Stimulated activated CD4-positive, alpha-beta T cell treated with anti-CD3 and anti-CD28 coated beads, Interleukin-15, amount 100 ng/mL, for 24 hours (primary cell): Measurements from ENCODE around the gene CDHR4.
"Not testable (repeated sequence)": the region's sequence is repeated elsewhere in the genome, so short reads cannot be mapped to it uniquely, and the experiment has no call there.

ENCODE experiments used
- DNase-seq: peaks from one replicate; pipeline ENCODE4 v3.0.0-alpha.2; 2020

CDHR4 gene, protein sequence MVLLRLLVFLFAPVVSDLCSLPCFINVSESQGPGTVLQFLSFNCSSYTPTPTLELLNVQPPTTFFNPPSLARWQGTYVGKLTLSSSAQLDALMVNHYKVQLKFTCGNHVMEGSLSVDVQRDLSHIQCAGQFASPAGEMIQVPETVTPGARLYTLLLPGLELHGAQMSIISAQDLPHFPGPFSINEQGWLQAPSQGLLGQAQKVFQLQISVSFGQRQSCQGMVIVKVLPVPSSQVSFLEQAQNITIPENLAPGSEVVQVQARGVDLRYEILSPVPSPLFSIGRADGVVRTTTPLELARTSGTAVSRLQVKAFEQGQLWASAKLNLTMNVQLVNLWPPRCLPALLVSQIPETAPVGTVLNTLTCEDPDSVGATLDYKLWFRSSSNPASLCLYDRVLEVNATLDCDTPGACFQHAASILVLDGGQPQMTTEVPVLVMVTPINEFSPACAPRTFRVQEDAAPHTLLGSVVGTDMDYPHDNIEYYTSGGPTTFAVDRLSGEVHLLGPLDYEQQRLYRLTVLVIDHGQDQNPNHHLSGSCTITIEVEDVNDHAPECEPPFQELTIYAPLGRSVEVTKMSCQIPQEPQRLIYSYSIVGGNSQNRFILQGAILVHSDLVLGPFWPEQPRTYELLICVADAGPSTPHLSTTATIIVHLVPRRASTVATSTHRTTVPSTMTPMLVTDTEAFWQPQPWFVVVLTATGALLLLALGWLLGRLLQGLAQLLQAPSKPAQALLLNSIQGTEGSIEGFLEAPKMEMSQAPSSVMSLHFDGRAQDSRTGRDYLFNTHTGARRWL

DNA sequence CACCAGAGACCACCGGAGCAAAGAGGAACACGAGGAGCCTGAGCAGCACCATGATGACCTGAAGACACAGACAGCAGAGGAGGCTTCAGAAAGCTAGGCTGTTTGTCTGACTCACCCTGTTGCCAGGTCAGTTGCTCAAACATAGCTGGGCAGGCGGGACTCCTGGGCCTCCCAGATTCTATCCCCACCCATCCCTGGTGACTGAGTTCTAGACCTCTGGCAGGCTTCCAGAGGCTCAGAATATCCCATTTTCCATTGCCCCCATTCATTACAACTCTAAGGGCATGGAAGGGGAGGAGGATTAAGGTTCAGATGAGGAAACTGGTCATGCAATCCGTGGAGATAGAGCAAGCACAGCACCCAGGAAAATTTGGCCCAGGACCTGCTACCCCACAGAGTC lies at the start of gene CDHR4:
Gene CDHR4, minus strand, starts transcription at position 113 of the 400 bp plus-strand sequence. Its CDS starts 61 bp downstream, at position 52.
- DNase-seq: no peak

DNA sequence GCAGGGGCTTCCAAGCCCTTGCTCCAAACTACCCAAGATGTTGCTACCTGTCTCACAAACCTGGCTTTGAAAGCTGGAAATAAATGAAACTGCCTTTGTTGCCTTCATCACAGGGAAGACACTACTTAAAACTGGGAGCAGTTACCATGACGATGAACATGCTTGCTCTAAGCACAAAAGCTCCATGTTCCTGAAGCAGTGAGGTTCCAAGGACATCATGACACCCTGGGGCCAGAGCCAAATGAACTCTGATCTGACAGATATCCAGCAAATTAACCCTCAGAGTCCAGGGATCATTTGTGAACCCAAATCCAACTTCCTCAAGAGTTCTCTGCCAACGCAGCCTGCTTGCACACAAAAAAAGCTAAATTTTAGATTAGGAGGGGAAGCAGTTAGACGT lies 46.0 kb upstream of the CDHR4 start:
- no peak for DNase-seq

DNA sequence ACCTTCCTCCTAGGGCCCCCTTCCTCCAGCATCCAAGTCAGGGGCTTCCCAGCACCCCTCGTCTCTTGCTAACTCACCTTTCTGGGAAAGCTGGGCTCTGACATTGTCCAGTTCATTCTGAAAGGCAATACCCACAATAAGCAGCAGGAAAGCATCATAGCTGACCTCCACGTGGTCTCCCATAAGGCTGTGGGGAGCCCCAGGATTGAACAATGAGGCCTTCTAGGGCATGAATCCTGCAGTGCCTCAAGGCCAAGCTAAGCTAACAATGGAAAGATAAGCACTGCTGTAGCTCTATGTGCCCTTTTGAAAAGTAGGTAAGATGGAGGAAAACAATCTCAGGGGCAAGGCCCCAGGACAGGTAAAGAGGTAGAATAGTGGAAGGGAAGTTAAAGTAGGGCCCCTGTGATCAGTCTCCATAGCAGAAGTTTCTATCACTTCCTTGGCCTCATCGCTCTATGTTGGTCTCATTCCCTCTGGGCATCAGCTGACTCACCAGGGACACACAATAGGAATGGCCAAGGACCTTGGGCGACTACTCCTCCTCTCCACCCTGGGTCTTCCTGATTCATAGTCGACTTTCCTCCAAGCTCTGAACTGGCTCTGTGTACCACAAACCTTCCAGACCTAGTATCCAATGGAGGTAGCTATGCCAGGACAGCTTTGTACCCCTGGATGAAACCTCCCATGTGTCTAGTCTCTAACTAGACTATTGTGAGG lies 45.0 kb upstream of the CDHR4 start:
- no peak for DNase-seq

DNA sequence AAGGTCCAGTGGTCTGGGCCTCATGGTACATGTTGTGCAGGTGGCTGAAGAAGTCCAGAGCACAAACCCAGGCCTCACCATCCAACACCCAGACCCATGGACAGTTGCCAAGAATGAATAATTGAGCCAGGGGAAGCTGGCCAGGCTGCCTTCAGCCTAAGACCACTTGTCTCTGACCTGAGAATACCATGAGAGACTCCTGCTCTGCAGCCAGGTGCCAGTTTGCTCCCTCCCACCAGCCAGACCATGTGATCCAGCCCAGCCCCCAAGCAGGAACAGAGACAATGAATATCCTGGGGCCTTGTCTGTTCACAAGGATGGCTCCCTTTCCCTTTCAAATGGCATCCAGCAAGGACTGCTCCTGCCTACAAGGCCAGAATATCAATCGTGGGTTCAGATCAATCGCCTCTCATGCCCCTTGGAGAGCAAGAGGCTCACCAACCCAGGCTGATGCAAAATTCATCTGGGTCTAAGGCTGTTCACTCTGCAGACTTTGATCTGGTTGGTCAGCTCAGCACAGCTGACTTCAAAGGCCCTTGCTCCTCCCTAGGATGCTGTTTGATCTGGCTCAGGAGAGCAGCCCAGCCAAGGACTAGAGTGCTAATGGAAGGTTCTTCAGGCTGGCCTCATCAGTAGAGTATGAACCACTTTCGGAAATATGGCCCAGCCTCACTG lies 43.3 kb upstream of the CDHR4 start:
- no peak for DNase-seq

DNA sequence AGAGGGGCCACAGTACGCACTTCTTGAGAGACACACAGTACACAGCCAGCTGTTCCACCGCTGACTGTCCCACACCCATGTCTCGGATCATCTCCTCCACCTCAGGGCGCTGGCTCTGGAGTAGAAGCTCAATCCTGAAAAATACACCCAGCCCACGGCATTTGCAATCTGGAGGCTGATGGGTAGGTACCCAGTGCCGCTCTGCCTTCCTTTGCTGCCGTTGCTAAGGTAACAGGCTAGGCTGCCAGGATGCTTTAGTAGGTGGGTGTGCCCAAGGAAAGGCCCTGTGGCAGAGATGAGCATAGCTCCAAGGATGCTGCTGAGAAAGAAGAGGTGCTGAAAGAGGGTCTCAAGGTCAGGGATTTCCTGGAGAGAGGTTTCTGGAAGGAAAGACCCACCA lies 42.1 kb upstream of the CDHR4 start:
- DNase-seq: no peak

DNA sequence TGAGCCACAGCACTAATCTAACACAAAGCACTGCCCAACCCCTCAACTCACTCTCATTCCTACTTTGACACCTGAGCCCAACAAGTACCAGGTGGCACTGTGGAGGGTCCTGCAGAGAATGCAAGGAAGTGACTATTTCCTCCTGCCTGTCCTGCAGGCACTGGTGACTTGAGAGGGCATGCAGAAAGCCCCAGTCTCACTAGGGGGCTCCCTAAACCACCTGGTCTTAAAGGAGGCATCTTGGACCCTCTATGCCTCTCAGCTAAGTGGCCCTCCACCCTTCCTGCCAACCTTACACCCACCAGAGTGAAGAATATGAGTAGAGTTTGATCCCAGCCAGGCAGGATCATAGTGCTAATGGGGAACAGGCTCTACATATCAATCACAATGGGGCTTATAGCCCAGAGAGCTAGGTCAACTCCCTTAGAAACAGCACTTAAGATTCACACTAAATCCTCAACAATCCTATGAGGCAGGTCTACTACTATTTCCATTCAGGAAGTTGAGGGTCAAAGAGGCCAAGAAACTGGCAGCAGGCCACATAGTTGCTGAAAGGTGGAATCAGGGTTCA lies 41.5 kb upstream of the CDHR4 start:
- peak; percentile 18 for DNase-seq

DNA sequence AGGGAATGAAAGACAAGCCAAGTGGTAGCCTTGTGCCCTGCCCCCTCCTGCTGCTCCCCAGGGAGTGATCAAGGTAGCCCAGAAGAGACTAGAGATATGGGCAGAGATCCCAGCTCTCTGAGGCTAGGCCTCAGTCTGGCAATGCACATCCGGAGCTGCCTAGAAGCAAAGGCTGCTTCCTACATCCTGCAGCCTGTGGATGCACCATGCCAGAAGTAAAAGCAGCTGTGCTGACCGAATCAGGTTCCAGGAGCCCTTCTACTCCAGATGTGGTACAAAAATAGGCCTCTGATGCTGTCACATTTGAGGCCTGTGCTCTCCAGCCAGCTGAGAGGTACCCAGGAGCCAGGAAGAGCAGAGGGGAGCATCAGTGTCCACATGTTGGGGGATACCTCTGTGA lies 40.7 kb upstream of the CDHR4 start:
- DNase-seq: no peak

DNA sequence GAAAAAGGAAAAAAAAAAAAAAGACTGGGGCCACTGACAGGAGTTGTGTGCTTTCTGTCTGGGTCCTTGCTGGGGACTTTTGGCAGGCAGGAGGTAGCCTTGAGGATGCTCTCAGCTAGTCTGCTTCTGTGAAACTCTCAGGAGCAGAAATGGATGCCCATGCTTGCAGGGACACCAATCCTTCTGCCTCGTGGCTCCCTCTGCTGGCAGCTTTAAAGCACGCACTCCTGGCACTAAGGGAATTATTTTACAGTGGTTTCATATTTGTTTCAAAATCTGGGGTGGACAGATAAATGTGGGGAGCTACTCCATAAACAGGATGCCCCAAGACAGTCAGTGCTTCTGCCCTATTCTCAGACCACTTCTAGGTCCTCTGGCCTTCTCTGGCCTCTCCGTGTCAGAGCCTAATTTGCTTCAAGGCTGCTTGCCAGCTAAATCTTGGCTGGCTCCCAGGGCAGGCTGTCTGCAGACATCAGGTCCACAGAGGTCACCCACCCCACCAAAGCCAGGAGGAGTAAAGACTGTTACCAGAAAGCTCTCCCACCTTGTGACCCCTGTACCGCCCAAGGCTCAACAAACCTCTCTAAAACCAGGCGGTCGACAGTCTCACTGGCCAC lies 39.6 kb upstream of the CDHR4 start:
- peak; percentile 83 for DNase-seq

DNA sequence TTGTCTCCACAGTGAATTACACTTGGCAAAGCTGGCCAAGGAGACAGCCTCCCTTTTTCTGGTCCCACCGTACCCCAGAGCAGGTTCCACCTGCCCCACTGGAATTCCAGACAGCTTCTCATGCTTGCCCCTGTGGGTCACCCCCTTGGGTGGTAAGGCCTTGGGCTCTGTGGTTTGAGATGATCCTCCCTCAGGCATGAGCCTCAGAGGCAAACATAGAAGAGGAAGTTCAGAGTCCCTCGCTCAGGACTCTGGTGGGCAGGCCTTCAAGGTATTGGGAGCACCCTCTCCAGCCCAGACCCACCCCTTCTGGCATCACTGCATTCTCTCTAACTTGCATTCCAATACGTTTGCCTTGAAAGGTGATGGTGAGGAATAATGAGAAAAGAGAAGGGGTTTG lies 31.7 kb upstream of the CDHR4 start:
- no peak for DNase-seq

DNA sequence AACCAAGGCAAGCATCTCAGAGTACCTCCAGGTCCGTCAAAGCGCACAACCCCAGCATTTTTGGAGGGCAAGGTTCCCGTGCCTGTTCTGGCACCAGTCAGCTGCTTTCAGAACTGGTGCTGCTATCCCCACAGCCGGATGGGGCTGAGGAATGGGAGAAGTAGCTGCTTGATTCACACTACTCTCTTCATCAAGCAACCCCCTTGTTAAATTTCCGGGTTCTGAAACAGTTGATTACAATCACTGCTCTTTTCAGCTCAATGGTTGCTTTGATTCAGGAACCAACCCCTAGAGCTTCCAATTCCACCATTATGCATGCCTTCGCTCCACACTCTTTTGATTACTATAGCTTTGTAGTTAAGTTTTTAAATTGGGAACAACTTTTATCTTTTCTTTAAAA lies 26.3 kb upstream of the CDHR4 start:
- DNase-seq: no peak

DNA sequence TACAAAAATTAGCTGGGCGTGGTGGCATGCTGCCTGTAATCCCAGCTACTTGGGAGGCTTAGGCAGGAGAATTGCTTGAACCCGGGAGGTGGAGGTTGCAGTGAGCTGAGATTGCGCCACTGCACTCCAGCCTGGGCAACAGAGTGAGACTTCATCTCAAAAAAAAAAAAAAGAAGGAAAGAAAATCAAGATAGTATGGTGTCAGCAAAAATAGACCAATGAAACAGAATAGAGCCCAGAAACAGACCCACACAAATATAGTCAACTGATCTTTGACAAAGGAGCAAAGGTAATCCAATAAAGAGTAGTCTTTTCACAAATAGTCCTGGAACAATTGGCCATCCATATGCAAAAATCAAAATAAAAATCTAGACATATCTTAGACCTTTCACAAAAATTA lies 23.5 kb upstream of the CDHR4 start:
- DNase-seq: not testable (repeated sequence)

DNA sequence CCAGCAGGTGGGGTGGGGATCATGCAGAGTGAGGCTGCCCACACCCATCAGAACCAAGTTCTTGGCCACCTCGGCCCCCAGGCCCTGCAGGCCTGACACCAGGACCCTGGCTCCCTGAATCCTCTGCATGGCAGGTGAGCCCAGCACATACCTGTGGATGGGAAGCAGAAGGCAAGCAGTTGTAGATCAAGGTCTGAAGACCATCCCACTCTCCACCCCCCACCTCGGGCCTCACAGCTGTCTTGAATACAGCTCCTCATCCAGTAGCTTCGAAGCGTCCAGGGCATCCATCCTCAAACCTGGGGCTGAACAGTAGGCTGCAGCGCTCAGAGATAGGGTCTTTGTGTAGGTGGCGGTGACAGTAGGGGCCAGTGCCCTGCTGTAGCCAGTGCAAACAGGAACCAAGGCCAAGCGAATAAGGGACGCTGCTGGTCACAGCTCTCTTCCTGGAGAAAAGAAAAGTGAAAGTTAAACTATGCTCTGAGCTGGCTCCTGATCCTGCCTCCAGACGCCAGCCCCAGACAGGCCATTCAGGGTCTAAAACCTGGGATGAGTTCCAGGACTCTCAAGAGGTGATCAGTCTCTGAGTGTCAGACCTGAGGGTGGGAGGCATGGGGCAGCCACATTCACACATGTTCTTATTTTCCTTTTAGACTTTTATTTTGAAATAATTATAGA lies 14.0 kb upstream of the CDHR4 start, which contains the start of gene UBA7:
Gene UBA7, minus strand, starts transcription at position 457 of the 678 bp plus-strand sequence. Its CDS starts 166 bp downstream, at position 291.
- peak; percentile 50 for DNase-seq

DNA sequence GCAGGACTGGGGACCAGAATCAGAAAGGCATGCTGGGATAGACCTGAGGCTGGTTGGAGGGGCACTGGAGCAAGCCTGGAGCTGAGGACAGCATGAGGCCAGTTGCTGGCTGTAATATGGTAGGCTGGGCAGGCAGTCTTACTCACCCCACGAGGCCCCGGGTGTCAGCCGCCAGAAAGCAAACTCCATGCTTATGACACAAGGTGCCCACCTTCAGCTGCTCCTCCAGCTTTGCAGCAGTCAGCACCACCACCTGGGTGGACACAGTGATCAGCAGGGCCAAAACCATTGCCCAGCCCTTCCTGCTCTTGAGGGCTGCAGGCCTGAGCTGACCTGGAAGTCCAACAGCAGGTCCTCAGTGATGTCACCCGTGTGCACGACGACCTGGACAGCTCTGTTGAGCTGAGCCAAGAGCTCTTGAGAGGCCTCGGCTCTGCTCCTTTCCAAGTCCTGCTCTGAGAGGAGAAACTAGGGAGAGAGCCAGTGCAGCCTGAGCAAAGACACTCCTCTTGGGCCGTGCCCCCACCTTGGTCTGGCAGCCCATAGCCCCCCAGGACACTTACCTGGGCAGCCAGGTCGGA lies 13.3 kb upstream of the CDHR4 start:
- DNase-seq: peak; percentile 9

DNA sequence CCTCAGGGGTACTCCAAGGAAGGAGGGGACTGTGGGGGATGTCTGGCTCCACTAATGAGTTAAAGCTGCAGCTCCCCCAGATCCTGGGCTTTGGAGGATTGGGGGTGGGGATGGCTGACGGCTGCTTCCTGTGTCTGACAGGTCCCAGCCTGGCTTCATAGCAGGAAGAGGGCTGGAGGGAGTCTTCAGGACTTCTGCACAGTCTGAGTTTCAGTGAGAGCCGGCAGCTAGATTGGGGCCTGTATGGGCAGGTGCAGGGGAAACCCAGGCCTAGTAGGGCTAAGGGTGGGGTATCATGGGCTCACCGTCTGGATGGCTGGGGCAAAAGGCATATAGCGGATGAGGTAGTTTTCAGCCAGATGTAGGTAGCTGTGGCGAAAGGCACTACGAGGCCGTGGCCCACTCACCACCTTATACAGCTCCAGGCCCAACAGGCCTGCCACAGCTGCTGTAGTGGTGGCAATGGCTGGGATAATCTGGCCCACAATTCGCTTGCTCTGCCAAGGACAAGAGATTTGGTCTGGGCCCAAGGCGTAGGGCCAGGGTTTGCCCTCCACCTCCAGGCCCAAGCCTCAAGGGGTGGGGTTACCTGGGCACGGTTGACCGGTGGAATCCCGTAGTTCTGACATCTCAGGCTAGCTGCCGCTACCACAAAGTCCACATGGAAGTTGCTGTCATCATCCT lies 7.9 kb upstream of the CDHR4 start:
- DNase-seq: no peak

DNA sequence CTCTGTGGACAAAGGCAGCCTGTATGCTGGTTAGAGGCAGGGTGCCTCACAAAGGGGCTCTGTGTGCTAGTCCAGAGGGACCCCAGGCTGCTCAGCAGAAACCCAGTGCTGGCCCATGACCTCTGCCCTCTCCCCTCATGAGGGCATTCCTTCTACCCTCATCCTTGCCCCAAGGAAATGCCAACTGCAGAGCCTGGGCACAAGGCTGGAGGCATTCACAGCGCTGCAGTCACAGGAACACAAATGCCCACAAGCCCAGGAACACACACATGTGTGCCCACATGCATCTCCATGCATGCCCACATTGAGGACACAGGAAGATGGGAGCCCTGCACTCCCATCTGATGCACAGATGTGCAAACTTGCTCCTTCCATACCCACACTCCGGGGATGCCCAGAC lies 7.2 kb upstream of the CDHR4 start:
- no peak for DNase-seq

DNA sequence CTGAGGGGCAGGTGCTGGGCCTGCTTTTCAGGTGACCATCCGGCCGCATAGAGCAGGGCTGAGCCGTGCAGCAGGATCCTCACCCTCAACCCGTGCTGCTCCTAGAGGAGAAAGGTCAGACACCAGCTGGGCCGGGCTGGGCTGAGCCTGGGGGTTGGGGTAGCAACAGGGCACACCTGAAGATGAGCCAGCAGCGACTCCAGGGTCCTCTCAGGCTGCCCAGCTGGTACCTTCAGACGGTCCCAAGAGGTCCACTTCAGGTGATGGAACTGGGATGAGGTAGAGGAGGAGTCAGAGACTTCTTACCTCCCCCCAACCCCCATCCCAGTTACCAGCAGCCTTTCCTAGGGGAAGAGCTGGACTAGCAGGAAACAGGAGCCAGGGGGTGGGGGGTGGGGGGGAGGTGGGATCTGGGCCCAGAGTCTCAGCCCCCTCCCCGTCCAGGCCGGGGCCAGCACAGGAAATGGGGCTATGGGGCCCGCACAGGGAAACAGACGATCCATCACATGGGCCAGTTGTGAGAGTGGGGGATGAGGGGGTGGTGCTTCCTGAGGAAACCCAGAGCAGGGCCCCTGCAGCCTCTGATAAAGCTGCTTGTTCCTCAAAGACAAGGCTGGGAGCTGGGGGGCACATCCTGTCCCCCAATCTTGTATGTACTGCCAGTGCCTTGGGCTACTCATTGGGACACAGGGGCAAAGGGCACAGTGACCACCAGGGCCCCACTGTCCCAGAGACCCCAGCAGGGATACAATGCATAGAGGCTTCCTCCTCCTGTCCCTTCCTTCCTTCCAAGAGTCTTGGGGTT lies 6.4 kb upstream of the CDHR4 start:
- DNase-seq: peak; percentile 32

DNA sequence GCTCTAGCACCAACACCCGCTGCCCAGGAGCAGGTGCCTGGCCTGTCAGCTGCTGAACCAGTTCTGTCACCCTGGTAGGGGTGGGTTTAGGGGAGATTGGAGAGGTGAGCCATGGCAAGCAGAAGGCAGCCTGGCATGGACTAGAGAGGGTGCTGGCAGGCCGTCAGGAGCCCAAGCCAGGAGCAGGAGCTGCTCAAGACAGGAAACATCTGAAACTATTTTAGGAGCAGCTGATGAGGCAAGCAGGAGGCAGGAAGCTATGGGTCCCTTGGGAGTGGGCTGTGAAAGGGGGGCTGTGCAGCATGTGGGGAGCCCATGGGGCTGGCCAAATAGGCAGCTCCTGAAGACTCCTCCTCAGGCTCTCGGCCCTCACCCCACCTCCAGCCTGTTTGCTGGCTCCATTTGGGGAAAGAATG lies 5.7 kb upstream of the CDHR4 start:
- no peak for DNase-seq

DNA sequence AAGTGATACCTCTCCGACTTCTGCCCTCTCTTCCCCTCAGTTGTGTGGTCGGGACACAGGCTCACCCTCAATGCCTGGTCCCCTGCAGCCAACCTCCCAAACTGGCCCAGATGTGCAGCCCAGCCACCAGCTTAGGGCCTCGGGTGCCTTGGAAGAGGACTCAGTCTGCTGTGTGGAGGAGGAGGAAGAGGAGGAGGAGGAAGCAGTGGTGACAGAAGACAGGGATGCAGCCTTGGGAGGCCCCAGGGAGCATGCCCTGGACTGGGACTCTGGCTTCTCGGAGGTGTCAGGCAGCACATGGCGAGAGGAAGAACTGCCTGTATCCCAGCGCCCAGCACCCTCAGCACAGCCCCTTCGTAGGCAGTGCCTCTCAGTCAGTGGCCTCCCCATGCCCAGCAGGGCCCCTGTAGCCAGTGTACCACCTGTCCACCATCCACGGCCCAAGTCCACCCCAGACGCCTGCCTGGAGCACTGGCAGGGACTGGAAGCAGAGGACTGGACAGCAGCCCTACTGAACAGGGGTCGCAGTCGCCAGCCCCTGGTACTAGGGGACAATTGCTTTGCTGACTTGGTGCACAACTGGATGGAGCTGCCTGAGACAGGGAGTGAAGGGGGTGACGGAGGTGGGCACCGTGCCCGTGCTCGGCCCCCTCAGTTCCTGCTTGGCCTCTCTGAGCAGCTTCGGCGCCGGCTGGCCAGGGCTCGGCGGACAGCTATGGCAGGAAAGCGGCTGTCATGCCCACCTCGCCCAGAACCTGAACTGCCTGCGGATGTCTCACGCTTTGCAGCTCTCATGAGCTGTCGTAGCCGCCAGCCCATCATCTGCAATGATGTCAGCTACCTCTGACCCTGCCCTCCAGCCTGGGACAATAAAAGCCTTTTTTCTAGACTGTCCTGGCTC lies 4.7 kb upstream of the CDHR4 start:
- no peak for DNase-seq
